GM20000 (cell line): ENCODE data around the gene ACSF2.

ENCODE experiments used
- DNase-seq: peaks from one replicate; pipeline ENCODE4 v3.0.0; 2012; ENCODE audit warnings: low spot score
- TF ChIP-seq, protein P1 (sequence below): IDR thresholded peaks from 2 replicates; pipeline ENCODE4 v1.5.1; 2012; ENCODE audit warnings: mild to moderate bottlenecking, control low read depth; ENCODE audit errors: extremely low read depth, missing control alignments

Gene ACSF2

DNA sequence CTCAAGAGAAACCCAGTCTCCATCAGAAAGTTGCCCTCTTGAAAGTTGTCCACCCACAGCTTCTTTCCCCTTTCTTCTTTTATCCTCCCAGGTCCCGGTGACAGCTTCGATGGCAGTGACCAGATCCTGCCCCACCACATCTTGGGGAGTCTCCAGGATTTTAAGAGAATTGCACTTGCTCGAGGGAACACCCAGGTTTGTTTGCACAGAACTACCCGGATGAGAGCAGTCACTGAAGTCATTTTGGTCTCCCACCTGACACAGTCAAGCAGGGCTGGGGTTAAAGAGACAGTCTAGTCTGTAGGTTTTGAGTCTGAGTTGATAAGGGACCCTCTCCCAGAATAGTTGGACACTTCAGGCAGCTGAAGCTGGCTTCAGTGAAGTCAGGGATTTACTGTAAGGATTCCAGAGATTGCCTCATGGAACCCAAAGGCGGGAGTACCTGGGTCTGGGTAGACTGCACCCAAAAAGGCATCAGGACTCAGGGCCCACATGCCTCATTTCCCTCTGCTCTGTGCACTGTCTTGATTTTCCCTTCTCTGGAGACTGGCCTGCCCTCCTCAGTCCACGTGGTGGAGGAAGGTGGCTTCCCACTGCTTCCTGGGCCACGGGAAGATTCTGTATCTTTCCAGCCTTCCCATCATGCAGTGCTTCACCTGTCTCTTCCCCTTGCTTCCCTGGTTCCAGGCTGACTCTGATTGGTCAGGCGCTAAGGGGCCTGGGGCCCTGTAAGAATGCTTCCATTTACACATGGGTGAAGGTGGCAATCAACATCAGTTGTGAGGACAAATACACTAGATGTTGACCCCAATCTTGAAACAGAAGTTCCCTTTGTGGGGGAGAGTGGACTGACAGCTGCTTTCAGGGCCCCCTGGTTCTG, 91.7 kb downstream of the ACSF2 start:
- DNase-seq: no peak

DNA sequence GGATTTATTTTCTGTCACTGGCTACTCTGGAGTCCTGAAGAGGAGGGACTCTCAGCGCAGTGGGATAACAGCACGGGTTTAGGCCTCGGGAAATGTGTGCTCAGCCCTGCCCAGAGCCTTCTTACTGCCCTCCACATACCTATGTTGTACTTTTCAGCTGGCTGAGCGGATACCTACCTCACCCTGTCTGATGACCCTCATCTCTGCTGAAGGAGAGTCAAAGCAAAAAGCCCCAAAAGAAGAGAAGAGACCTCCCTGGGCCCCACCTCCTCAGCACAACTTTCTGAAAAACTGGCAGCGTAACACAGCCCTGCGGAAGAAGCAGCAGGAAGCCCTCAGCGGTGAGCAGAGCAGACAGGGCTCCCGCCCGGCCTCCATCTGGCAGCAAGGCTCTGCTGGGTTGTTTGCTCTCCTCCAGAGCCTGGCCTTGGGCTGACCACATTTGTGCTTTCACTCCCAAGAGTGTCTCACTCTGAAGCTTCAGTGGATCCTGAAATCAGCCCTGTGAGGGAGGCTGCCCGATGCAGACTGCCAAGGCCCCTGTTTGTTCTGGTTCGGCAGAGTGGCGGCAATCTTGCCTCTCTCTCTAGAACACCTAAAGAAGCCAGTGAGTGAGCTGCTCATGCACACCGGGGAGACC, 92.5 kb downstream of the ACSF2 start:
- TF ChIP-seq, protein P1, sequence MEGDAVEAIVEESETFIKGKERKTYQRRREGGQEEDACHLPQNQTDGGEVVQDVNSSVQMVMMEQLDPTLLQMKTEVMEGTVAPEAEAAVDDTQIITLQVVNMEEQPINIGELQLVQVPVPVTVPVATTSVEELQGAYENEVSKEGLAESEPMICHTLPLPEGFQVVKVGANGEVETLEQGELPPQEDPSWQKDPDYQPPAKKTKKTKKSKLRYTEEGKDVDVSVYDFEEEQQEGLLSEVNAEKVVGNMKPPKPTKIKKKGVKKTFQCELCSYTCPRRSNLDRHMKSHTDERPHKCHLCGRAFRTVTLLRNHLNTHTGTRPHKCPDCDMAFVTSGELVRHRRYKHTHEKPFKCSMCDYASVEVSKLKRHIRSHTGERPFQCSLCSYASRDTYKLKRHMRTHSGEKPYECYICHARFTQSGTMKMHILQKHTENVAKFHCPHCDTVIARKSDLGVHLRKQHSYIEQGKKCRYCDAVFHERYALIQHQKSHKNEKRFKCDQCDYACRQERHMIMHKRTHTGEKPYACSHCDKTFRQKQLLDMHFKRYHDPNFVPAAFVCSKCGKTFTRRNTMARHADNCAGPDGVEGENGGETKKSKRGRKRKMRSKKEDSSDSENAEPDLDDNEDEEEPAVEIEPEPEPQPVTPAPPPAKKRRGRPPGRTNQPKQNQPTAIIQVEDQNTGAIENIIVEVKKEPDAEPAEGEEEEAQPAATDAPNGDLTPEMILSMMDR: no peak
- DNase-seq: no peak

More for the DNA sequence above, 91.7 kb downstream of the ACSF2 start:
- TF ChIP-seq, protein P1: no peak

DNA sequence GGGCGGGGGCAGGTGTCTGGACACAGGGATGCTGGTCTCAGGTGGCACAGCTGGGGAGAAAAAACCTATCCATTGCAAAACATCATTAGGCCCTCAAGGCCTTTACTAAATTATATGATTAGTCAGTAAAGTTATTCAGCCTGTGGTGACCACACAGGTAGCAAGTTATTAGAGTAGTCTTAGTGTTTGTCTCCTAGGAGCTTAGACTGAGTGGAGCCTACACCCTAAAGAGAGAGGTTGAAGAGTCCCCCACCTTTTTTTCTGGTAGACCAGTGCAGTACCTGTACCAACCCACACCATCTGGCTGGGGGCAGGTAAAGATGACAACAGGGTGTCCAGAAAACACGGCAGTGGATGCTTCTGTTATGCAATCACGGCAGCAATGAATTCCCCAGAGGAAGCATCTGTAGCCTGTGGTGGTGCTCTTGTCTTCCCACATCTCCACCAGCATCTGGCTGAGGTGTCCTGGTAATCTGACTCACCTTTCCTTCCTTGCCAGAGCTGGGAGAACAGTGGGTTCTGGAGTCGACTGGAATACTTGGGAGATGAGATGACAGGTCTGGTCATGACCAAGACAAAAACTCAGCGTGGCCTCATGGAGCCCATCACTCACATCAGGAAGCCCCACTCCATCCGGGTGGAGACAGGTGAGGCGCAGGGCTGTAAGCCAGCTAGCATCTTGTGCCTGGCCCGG, 93.3 kb downstream of the ACSF2 start:
- TF ChIP-seq, protein P1: no peak
- no peak for DNase-seq

DNA sequence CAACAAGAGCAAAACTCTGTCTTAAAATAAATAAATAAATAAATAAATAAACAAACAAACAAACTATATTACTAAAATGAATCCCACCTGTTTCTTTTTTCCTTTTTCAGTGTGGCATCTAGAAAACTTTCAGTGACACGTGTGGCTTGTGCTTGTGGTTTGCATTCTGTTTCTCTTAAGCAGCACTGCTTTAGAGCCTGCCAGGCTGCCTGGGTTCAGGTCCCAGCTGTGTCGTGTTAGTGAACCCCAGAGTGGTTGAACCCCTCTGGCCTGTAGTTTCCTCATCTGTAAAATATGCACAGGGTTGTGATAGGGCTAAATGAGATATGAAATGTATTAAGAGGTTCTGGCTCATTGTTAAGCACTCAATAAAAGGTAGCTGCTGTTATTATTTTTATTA, 94.5 kb downstream of the ACSF2 start:
- DNase-seq: no peak
- TF ChIP-seq, protein P1: no peak

DNA sequence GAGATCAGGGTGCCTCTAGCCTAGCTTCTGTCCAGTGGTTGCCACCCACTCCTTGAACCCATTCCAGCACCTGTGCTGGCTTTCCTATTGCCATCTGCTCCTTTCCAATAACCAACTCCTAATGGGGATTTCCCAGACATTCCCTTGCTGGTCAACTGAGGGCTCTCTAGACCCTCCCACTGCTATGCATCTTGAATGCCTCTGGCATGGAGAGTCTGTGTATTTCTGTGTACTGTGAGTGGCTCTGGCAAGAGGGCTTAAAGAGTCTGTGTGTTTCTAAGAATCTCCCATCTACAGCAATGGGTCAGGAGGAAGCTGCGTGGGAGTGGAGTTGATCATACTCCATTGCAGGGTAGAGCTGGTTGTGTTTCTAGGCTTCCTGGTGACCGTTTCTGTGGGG, 95.5 kb downstream of the ACSF2 start:
- DNase-seq: no peak
- TF ChIP-seq, protein P1: no peak

DNA sequence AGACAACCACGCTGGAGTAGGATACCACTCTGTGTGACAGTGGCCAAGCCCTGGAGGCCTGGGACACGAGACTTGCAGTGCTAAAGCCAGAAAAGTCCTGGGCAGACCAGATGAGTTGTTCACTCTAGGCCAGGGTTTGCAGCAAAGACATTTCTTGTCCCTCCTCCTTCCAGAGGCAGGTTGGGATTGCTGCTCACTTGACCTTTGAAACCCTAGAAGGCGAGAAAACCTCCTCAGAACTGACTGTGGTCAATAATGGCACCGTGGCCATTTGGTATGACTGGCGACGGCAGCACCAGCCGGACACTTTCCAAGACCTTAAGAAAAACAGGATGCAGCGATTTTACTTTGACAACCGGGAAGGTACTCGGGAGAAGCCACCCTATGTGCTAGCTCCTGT, 96.7 kb downstream of the ACSF2 start:
- DNase-seq: no peak
- TF ChIP-seq, protein P1: no peak

DNA sequence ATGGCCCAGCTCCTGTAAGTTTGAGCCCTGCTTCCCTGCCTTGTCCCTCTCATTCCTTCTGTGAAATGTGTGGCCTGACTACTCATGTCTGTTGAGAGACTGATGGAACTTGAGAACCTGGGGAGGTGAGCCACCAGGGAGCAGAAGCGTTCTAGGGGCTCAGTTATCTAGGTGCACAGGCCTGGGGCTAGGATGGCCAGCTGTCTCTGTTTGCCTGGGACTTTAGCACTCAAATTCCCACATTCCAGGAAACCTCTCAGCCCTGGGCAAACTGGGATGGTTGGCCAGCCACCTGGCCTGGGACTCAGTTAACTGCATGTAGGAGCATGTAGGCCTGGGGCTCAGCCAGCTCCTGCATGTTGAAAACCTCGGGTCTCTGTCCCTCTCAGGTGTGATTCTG, 97.2 kb downstream of the ACSF2 start:
- TF ChIP-seq, protein P1: no peak
- no peak for DNase-seq
